Panc1 (cell line): ENCODE data around the gene NECAP2. TPM values are rescaled to one million over a fixed set of nuclear protein-coding genes. Genes with fewer than 3 reads are reported as not detected.

ENCODE experiments used
- ATAC-seq: fragments of 200-7000 bp; cut with Tn5 transposase; 2 replicates; pipeline ENCODE4 v1.9.1; 2020; ENCODE audit warnings: mild to moderate bottlenecking, moderate library complexity
- BruUV-seq: library from RNA; stranded (reverse); fragments of 400-500 nt; replicated peaks from 2 replicates; lab custom pipeline; 2021; lab: Mats Ljungman, UMichigan
- CTCF ChIA-PET: fragments of 300-600 bp; sonication (Branson Sonifier 250); formaldehyde crosslinking; loops from one replicate; lab custom pipeline; 2022; ENCODE audit warnings: antibody characterized with exemption; lab: Charles Lee
- POLR2A ChIA-PET: fragments of 300-600 bp; sonication (Branson Sonifier 250); formaldehyde crosslinking; loops from one replicate; lab custom pipeline; 2022; ENCODE audit warnings: antibody characterized with exemption; lab: Charles Lee
- DNase-seq: peaks from one replicate; pipeline ENCODE4 v3.0.0-alpha.2; 2010; ENCODE audit warnings: low read depth, low spot score
- H3K27ac ChIP-seq: 2 replicates; pipeline ENCODE4 v1.5.1; 2011; ENCODE audit warnings: mild to moderate bottlenecking, low read length, inconsistent platforms
- H3K27me3 ChIP-seq: fragments of 200-500 bp; sonication (Bioruptor generic); 2 replicates; pipeline ENCODE4 v1.6.0; 2014; ENCODE audit warnings: low read length, inconsistent platforms; ENCODE audit not compliant: control insufficient read depth, insufficient read depth
- H3K36me3 ChIP-seq: fragments of 200-500 bp; sonication (Bioruptor generic); 2 replicates; pipeline ENCODE4 v1.5.1; 2014; ENCODE audit warnings: inconsistent platforms, mild to moderate bottlenecking, low read length, moderate library complexity; ENCODE audit not compliant: control insufficient read depth, insufficient read depth
- H3K4me1 ChIP-seq: 2 replicates; pipeline ENCODE4 v1.5.1; 2011; ENCODE audit warnings: inconsistent platforms, mild to moderate bottlenecking, low read length, moderate library complexity; ENCODE audit not compliant: control insufficient read depth, insufficient read depth
- H3K4me3 ChIP-seq, 2 experiments: 2 replicates each; pipeline ENCODE4 v1.5.1; 2011 to 2012; ENCODE audit warnings: low read depth in 2 of 2, low read length in 2 of 2, mild to moderate bottlenecking in 2 of 2, inconsistent platforms in 1 of 2, moderate library complexity in 1 of 2
- H3K9me3 ChIP-seq: fragments of 200-500 bp; sonication (Bioruptor generic); 2 replicates; pipeline ENCODE4 v1.5.1; 2014; ENCODE audit warnings: low read depth, mild to moderate bottlenecking, inconsistent platforms, low read length, moderate library complexity; ENCODE audit not compliant: control insufficient read depth, insufficient read depth
- CTCF ChIP-seq: fragments of 450-650 bp; IDR thresholded peaks from 2 replicates; pipeline ENCODE4 v1.5.1; 2017; ENCODE audit warnings: mild to moderate bottlenecking
- POLR2AphosphoS5 ChIP-seq: IDR thresholded peaks from 2 replicates; pipeline ENCODE4 v1.6.1; 2012; ENCODE audit warnings: mild to moderate bottlenecking, low read depth, low read length, moderate library complexity
- REST ChIP-seq, 2 experiments: IDR thresholded peaks; 2 replicates each; pipeline ENCODE4 v1.6.1; 2011 to 2012; ENCODE audit warnings: low read depth in 2 of 2, control low read depth in 1 of 2, low read length in 1 of 2, mild to moderate bottlenecking in 1 of 2, moderate library complexity in 1 of 2; ENCODE audit not compliant: insufficient read depth in 1 of 2
- SIN3A ChIP-seq: IDR thresholded peaks from 2 replicates; pipeline ENCODE4 v1.6.1; 2012; ENCODE audit warnings: low read depth, mild to moderate bottlenecking, low read length, moderate library complexity, borderline replicate concordance; ENCODE audit not compliant: insufficient read depth
- in situ Hi-C: cut with HindIII; loops from 2 replicates; pipeline ENCODE4 v1.10.0; 2016; ENCODE audit warnings: low sequenced_read_pairs, low pct_unique_long_range_greater_than_20kb
- intact Hi-C: fragments of 100-400 bp; cut with micrococcal nuclease; formaldehyde crosslinking; loops from one replicate; pipeline ENCODE4 v1.10.0; 2022; ENCODE audit not compliant: unreplicated experiment
- total RNA-seq: library from RNA; stranded (reverse); gene quantifications from one replicate; pipeline ENCODE4 v1.2.1, GENCODE V29; 2021; ENCODE audit not compliant: unreplicated experiment

NECAP2 gene
- total RNA-seq, 1 experiment from 2014 or later = 56.8 TPM

GRCh38 chr1:16440131-16440469, 424 bp upstream of the NECAP2 start:
- DNase-seq = no peak
- Histone ChIP-seq H3K36me3 (no peaks in the 10 kb centered on the region; the same call in 1 of the 2 replicates), H3K9me3 (no peaks in the 10 kb centered on the region), H3K4me3 (peak overlapping the region; percentile 84 to 94), H3K27ac (peak overlapping the region; percentile 89), H3K4me1 (no peaks in the 10 kb centered on the region), H3K27me3 (no peaks in the 10 kb centered on the region)
- peak; percentile 79 for ATAC-seq
- CTCF ChIA-PET = interaction anchor here (0.6 kb wide), 1 partner anchor 16 kb away, joined by 7 read pairs; no protein-coding TSS in a partner anchor
- intact Hi-C loops = no loop called here
- TF ChIP-seq POLR2AphosphoS5 = no peak
- no peak for TF ChIP-seq CTCF
- no peak for TF ChIP-seq REST (IDR thresholded peaks at IDR 0.05; ENCODE audit: insufficient read depth in 1 of 2, low read depth in 2 of 2, low read length in 1 of 2)
- no peak for TF ChIP-seq SIN3A
- no TSS peak for BruUV-seq
- POLR2A ChIA-PET = interaction anchor here (0.7 kb wide), 1 partner anchor 30 kb away, joined by 3 read pairs; no protein-coding TSS in a partner anchor
- in situ Hi-C loops = no loop called here

GRCh38 chr1:16441282-16441665, 750 bp downstream of the NECAP2 start:
- no peaks in the 10 kb centered on the region for H3K9me3 ChIP-seq
- in situ Hi-C loops = no loop called here
- intact Hi-C loops = no loop called here
- ChIA-PET CTCF (interaction anchor here (0.7 kb wide), 1 partner anchor 45 kb away, joined by 7 read pairs; no protein-coding TSS in a partner anchor), POLR2A (interaction anchor here (0.9 kb wide), 1 partner anchor 15 kb away, joined by 10 read pairs; no protein-coding TSS in a partner anchor)
- H3K27ac ChIP-seq = peak overlapping the region; percentile 89
- H3K4me1 ChIP-seq = no peaks in the 10 kb centered on the region
- ATAC-seq (no peak), DNase-seq (no peak)
- TF ChIP-seq POLR2AphosphoS5 (no peak), REST (IDR thresholded peaks at IDR 0.05; ENCODE audit: insufficient read depth in 1 of 2, low read depth in 2 of 2, low read length in 1 of 2) (no peak)
- no TSS peak for BruUV-seq
- H3K36me3 ChIP-seq = no peaks in the 10 kb centered on the region; the same call in 1 of the 2 replicates
- peak overlapping the region; percentile 84 to 94 for H3K4me3 ChIP-seq
- H3K27me3 ChIP-seq = no peaks in the 10 kb centered on the region
